Lung (tissue), 12 donors: ENCODE measurements around the gene PNISR. TPM values are rescaled to one million over a fixed set of nuclear protein-coding genes. Genes with fewer than 3 reads are reported as not detected.

Source experiments
- ATAC-seq: fragments of 200-7000 bp; cut with Tn5 transposase; one replicate; pipeline ENCODE4 v1.9.1; 2020; ENCODE audit warnings: moderate number of reproducible peaks; ENCODE audit not compliant: insufficient read depth, low FRiP score
- DNase-seq, 3 donors: peaks; one replicate each; pipeline ENCODE4 v3.0.0-alpha.2; 2013 to 2017
- H3K27ac ChIP-seq, 2 donors: one replicate each; pipeline ENCODE4 v1.5.1; 2013; ENCODE audit warnings: mild to moderate bottlenecking in 2 of 2, moderate library complexity in 2 of 2, control low read depth in 1 of 2, inconsistent platforms in 1 of 2, low read depth in 1 of 2, low read length in 1 of 2
- H3K27me3 ChIP-seq, 3 donors: one replicate each; pipeline ENCODE4 v1.5.1; 2013; ENCODE audit warnings: low read length in 2 of 3; ENCODE audit not compliant: control insufficient read depth in 3 of 3, insufficient read depth in 3 of 3
- H3K36me3 ChIP-seq, 4 donors: one replicate each; pipeline ENCODE4 v1.5.1; 2013; ENCODE audit warnings: low read length in 4 of 4, mild to moderate bottlenecking in 1 of 4, moderate library complexity in 1 of 4; ENCODE audit not compliant: control insufficient read depth in 4 of 4, insufficient read depth in 4 of 4
- H3K4me1 ChIP-seq, 5 donors: one replicate each; pipeline ENCODE4 v1.5.1; 2013; ENCODE audit warnings: low read length in 5 of 5, mild to moderate bottlenecking in 2 of 5, moderate library complexity in 1 of 5; ENCODE audit not compliant: control insufficient read depth in 5 of 5, insufficient read depth in 5 of 5
- H3K4me3 ChIP-seq: one replicate; pipeline ENCODE4 v1.5.1; 2013; ENCODE audit warnings: mild to moderate bottlenecking, control low read depth, moderate library complexity
- H3K9ac ChIP-seq, 2 donors: one replicate each; pipeline ENCODE4 v1.5.1; 2013; ENCODE audit warnings: low read length in 2 of 2, control low read depth in 1 of 2; ENCODE audit not compliant: insufficient read depth in 1 of 2
- H3K9me3 ChIP-seq, 4 donors: one replicate each; pipeline ENCODE4 v1.5.1; 2013; ENCODE audit warnings: low read length in 3 of 4, mild to moderate bottlenecking in 1 of 4, moderate library complexity in 1 of 4; ENCODE audit not compliant: control insufficient read depth in 4 of 4, insufficient read depth in 3 of 4
- CTCF ChIP-seq: IDR thresholded peaks from 2 replicates; pipeline ENCODE4 v1.5.1; 2012; ENCODE audit warnings: mild to moderate bottlenecking; ENCODE audit errors: control extremely low read depth, extremely low read depth
- WGBS, 2 donors: extraction: QIAGEN DNeasy Blood & Tissue Kit; methylation state at CpG; one replicate each; pipeline ENCODE4 v1.1.7; 2013; 5-methylcytosine and 5-hydroxymethylcytosine counted together
- polyA plus RNA-seq, 2 donors: library from polyadenylated mRNA; stranded (reverse); fragments of 200-250 nt; gene quantifications; one replicate each; pipeline ENCODE4 v1.2.1, GENCODE V29; 2013
- total RNA-seq, 2 donors: library from RNA; depleted of rRNA in 1 of 2; stranded (reverse); fragments of >200 nt in 1 of 2; gene quantifications; one replicate each; pipeline ENCODE4 v1.2.1, GENCODE V29; 2014 to 2021
- donor health status: control.
- donor health status: control.
- donor health status: Bipolar disorder and iron deficiency.
- donor health status: healthy.
- donor health status: DM: yes; HTN: yes; CAD: no.

The PNISR gene
- total and polyA plus RNA-seq, 4 donors: 35.0 to 354 (median 53.5) TPM

- ATAC-seq (peak; percentile 53), DNase-seq (peak in 2 of 3 donors; percentile 40 to 62)
- TF ChIP-seq CTCF: no peak
- Histone ChIP-seq H3K4me1 (no peaks in the 10 kb centered on the region), H3K27ac (no peak overlapping the region), H3K4me3 (no peak overlapping the region), H3K9ac (no peak overlapping the region), H3K9me3 (no peaks in the 10 kb centered on the region), H3K27me3 (no peaks in the 10 kb centered on the region), H3K36me3 (peaks cover 0 to 13% (median 0%) of the 10 kb centered on the region in 4 donors)
- WGBS, 2 donors: 6 to 7% methylated on average over 3 of the region's 3 CpGs
These were observed 9.8 kb upstream of the PNISR start for GRCh38 chr6:99434702-99435530.

- peaks cover 0 to 8% (median 0%) of the 10 kb centered on the region in 4 donors for H3K36me3 ChIP-seq
- whole genome bisulfite sequencing, 2 donors: 77 to 84% methylated on average over 2 of the region's 2 CpGs
- H3K9me3 ChIP-seq: no peaks in the 10 kb centered on the region
- no peaks in the 10 kb centered on the region for H3K27me3 ChIP-seq
- DNase-seq (no peak), ATAC-seq (no peak)
- TF ChIP-seq CTCF: no peak
- H3K4me1 ChIP-seq: peaks cover 0 to 1% (median 0%) of the 10 kb centered on the region in 5 donors
- no peak overlapping the region for H3K9ac ChIP-seq
- H3K27ac ChIP-seq: no peak overlapping the region
- H3K4me3 ChIP-seq: no peak overlapping the region
These were observed 7.8 kb upstream of the PNISR start for GRCh38 chr6:99432877-99433276.

GRCh38 chr6:99431901-99432300, 6.8 kb upstream of the PNISR start:
- Histone ChIP-seq H3K36me3 (peaks cover 0 to 8% (median 0%) of the 10 kb centered on the region in 4 donors), H3K27ac (no peak overlapping the region), H3K4me1 (peaks cover 0 to 9% (median 0%) of the 10 kb centered on the region in 5 donors), H3K4me3 (no peak overlapping the region), H3K9ac (no peak overlapping the region), H3K9me3 (no peaks in the 10 kb centered on the region), H3K27me3 (no peaks in the 10 kb centered on the region)
- 92 to 96% methylated on average over 2 of the region's 2 CpGs for WGBS, 2 donors
- ATAC-seq (no peak), DNase-seq (no peak)
- no peak for TF ChIP-seq CTCF
